A172 (cell line): ENCODE measurements around the gene ITPRIPL2. TPM values are rescaled to one million over a fixed set of nuclear protein-coding genes. Genes with fewer than 3 reads are reported as not detected.
A peak's percentile ranks its signal among the peaks of the same experiment; 100 is the strongest.

Experiments used
- DNase-seq: peaks from one replicate; pipeline ENCODE4 v3.0.0-alpha.2; 2015; ENCODE audit warnings: low spot score
- total RNA-seq: library from RNA; depleted of rRNA; stranded (reverse); fragments of >200 nt; shearing (Covaris generic); gene quantifications from 2 replicates; pipeline ENCODE4 v1.2.3, GENCODE V29; 2014

Gene ITPRIPL2
- total RNA-seq, 1 experiment from 2014 or later: 30.8 TPM

DNA sequence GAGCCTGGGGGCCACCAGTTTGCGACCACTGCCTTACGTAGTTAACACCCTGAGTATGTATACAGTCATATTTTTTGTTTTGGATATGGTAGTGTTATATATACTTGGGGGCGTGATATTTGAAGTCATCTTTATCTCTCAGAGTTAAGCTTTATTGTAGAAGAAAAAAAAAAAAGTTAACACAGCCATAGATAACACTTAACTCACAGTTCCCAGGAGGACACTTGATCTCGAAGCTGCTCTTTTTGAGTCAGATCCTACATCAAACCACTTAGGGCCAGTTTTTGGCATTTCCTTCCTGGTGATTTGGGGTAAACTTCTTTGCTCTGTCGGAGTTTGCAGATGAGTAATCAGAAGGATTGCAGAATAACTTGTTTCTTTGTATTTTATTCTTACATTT is 5.8 kb downstream of the ITPRIPL2 start:
- DNase-seq: peak; percentile 71

DNA sequence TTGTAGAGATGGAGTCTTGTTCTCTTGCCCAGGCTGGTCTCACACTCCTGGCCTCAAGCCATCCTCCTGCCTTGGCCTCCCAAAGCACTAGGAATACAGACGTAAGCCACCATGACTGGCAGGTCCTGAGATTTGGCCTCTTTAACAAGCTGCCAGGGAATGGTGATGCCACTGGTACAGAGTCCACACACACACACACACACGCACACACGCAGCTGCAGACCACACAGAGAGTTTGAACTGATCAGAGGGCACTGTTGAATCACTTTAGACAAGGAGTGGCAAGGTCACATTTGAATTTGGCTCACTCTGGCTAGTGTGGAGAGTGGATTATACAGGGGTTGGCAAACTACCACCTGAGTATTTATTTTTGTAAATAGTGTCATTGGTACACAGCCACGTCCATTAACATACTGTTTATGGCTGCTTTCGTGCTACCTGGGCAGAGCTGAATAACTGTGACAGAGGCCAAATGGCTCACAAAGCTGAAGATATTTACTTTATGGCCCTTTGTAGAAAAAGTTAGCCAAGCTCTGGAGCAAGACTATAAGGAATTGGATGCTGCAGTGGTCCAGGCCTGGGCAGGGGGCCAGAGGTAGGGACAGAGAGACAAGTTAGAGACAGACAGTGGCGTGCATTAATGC is 9.9 kb downstream of the ITPRIPL2 start:
- peak; percentile 19 for DNase-seq

DNA sequence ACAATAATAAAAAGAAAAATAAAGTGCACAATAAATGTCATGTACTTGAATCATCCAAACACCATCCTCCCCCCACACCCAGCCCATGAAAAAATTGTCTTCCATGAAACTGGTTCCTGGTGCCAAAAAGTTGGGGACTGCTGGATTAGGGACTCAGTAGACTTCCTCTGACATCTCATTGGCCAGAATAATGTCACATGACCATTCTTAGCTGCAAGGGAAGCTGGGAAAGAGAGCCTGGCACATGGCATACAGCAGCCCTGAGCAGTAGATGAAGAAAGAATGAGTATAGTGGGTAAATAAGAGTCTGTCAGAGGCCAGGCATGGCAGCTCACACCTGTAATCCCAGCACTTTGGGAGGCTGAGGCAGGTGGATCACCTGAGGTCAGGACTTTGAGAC is 12.5 kb downstream of the ITPRIPL2 start:
- no peak for DNase-seq

DNA sequence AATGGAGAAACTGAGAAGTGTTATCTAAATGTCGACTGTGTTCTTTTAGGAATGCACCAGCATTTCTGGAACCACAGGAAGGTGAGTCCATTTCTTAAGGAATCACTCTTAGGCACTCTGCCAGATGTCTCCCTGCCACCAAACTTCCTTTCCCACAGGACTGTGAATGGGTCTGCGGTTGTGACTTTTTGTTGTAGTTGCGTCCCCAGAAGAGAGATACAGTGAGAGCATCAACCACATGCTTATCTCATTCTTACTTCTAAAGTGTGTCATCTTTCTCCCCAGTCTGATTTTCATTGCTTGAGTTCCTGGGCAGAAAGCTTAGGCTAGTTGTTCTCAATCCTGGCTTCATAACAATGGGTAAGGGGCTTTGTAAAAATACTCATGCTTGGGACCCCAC is 13.4 kb downstream of the ITPRIPL2 start:
- no peak for DNase-seq

DNA sequence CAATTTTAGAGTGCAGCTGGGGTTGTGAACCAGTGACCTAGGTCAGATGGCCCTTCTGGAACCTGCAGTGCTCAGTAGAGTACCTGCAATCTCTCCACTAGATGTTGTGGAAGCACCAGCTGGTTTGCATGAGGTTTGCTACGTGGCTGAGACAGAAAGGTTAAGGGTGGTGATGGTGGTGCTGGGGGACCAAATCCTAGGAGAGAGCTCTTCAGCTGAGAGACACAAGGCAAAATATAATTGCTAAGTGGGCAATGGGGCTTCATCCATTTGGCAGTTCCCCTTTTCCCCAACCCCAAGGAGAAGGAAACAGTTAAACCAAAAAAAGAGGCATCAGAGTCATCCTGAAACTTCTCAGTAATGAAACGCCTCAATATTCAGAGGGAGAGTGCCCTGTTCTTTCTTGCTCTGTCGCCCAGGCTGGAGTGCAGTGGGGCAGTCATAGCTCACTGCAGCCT is 13.9 kb downstream of the ITPRIPL2 start:
- DNase-seq: no peak

DNA sequence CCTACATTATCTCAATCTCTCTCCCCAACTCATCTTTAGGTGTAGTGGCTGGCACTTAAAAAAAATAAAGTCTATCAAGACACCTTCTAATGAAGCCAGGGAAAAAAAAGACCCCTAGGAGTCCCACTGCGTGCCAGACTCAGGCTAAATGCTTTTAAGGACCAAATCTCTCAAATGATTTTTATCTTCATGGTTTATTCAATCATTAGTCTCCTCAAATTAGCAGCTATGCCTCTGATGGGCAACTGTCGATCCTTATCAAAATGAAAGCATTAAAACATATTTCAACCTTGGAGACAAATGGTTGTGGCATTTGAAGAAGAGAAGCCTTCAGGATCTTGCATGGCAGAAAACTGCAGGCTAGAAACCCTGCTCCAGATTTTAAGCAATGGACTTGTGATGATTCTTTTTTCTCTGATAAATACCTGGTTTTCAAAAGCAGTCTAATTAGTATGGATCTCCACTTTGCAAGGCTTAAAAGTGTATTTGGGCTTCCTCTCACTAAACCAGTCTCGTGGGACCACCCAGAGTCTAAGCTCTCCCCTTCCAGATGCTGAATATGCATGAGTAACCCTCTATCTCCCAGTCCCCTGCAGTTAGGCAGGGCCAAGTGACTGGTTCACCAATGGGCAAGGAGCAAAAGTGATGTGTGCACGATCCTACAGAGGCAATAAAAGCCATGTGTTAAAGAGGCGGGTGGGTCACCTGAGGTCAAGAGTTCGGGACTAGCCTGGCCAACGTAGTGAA is 14.9 kb downstream of the ITPRIPL2 start:
- DNase-seq: no peak

DNA sequence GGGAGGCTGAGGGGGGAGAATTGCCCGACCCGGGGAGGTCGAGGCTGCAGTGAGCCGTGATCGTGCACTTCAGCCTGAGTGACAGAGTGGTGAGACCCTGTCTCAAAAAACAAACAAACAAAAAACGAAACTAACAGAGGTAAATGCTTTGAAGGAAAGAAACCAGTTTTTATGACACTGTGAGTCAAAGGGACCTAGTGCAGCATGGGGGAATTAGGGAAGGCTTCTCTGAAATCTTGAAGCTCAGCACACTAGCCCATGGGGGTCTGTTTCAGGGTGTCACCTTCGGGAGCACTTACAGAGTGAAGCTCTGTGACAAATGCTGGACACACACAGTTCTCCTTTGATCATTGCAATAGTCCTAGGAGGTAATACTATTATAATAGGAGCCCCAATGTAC is 16.6 kb downstream of the ITPRIPL2 start:
- DNase-seq: no peak

DNA sequence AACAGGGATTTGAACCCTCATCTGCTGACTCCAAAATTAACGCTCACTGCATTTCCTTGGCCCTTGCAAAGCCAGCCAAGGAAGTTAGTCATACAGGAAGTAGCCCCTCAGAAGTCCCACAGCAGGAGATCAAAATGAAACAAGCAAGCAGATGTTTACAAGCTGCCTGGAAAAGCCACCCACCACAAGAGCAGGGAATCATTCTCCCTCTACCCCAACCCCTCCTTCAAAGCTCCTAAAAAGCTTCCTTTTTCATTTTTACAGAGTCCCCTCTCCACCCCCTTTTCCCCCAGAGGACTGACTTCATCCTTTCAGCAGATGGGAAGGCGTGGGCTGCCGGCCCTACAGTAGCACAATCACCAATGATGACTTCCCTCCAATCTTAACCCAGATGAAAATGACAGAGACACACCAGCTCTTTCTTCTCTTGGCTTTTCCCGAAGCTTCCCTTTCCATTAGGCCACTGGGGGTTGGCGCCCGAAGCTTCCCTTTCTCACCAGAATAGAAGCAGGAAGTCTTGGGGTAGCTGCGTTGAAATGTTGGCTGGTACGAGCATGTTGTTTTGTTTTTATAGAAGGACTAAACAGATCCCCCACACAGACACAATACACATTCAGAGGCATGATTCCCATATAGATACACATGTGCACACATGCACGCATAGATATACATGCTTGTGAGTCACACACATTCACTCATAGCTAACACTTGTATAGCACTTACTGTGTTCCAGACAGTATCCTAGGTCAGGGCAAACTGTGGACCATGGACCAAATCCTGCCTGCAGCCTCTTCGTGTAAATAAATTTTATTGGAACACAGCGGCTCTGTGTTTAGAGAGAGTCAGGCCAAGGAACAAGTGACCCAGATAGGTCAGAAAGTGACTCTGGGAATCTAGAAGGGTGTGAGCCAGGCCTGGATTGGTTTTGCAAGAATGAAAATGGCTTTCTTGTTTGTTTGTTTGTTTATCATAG is 17.4 kb downstream of the ITPRIPL2 start:
- peak; percentile 88 for DNase-seq

DNA sequence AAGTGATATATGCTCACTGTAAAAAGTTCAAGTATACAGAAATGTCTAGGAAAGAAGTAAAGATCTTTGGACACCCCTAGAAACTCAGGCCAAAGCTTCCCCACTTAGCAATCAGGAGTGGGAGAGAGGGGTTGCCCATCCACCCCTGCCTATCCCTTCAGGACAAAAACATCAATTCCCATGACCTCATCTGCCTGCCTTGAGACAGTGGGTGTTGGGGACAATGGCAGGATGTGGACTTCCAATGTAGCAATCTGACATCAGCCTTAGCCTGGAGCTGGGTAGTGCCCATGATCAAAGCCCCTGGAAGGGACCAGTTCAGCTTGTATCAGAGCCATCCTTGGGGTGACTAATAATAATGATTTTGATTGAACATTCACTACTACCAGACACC is 18.1 kb downstream of the ITPRIPL2 start:
- DNase-seq: peak; percentile 42

DNA sequence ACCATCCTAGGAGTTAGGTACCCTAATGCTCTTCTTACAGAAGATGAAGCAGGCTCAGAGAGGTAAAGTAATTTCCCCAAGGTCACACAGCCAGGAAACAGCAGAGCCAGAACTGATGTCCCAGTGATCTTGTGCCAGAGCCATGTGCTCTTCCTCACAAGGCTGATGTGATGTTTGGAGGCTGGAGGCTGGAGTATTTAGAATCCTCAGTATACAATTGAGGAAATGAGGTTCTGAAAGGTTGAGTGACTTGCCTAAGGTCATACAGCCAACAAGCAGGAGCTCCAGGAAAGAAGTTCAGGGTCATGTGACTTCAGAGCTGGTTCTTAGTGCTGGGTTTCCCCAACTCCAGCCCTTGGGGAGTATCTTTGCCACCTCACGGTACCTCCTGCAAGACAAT is 18.5 kb downstream of the ITPRIPL2 start:
- no peak for DNase-seq

DNA sequence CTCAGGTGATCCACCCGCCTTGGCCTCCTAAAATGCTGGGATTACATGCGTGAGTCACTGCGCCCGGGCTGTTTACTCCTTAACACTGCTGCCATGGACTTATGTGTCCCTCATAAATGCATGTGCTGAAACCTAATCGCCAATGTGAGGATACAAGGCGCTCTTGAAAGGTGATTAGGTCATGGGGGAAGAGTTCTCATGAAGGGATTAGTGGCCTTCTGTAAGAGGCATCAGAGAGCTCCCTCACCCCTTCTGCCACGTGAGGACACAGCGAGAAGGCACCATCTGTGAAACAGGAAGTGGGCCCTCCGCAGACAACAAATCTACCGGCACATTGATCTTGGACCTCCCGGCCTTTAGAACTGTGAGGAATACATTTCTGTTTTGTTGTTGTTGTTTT is 19.1 kb downstream of the ITPRIPL2 start:
- no peak for DNase-seq

DNA sequence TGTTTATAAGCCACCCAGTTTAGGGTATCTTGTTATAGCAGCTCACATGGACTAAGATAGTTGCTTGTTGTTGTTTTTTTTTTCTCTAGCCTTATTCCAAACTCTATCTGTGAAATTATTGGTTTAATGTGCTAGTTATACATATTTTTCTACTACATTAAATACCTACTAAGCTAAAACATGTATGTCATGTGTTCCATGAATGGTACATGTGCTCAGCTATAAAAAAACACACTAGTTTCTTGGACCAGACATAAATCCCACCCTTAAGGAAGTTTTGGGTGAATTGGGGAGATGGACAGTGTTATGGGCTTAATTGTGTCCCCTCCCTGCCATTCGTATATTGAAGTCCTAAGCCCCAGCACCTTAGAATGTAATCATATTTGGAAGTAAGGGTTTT is 19.8 kb downstream of the ITPRIPL2 start:
- DNase-seq: no peak

DNA sequence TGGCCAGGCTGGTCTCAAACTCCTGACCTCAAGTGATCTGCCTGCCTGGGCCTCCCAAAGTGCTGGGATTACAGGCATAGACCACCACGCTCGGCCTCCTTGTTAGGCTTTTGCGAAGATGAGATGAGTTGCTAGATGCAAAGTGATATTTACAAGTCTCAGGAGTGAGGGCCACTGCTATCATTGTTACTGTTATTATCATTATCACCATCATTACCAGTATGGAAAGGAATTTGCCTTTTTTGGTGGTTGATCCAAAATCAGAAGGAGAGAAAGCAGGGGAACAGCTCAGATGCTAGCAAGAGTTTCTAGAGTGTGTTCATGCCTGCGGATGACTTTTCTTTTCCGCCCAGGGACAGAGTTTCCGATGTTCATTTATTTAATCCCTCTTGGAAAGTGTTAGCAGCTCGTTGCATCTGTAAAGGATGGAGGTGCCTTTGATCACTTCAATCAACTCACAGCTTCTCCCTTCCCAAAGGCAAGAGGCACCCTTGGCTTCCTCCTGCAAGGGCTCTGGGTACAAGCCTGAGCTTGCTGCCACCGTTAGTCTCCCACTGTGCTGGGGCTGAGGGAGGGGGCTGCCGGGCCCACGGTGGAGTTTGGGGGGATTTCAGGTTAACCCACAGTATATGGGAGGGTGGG is 21.6 kb downstream of the ITPRIPL2 start:
- DNase-seq: no peak

DNA sequence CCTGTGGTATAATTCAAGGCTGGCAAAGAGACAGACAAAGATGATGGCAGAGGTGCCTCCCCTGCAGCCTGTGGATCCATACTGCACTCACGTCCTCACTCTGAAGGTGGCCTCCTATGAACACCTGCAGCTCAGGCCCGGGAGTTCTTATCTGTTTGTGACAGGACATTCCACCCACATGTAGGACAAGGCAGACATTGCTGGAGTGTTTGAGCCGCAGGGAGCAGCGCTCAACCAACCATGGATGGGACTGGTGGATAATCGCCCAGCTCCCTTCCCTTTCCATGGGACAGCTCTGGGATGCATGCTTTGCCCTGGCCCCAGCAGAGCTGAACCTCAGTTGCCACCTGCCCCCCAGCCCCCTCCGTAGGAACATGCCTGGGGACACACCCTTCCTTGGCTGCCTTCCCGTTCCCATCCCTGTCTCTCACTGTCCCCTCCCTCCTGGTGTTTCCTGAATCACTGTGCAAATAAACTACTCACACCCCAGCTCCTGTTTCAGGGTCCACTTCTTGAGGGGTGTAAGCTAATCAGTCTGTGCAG is 22.2 kb downstream of the ITPRIPL2 start:
- DNase-seq: peak; percentile 82

DNA sequence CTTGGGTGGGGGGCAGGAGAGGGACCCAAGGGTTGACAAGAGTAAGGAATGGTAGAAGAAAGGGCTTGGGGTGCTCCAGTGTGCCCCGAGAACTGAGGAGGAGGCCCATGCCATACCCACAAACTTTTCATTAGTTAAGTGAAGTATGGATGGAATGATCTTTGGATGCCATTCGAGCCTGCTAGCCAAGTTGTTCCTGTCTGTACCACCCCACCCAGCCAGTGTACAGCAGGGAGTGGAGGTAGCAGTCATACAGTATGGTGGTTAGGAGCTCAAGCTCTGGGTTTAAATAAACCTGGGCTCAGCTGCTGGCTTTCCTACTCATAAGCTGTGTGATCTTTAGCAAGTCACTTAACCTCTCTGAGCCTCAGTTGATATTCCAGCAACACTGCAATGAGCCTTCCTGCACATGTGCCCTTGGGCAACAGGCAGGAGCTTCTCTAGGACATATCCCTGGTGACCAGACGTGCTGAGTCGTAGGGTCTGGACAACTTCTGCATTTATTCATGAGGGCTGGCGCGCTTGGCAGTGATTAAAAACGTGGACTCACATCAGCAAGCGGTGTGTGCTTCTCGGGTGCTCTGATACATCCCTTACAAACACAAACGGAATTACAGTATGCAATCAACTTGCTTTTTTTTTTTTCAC is 22.9 kb downstream of the ITPRIPL2 start:
- no peak for DNase-seq

DNA sequence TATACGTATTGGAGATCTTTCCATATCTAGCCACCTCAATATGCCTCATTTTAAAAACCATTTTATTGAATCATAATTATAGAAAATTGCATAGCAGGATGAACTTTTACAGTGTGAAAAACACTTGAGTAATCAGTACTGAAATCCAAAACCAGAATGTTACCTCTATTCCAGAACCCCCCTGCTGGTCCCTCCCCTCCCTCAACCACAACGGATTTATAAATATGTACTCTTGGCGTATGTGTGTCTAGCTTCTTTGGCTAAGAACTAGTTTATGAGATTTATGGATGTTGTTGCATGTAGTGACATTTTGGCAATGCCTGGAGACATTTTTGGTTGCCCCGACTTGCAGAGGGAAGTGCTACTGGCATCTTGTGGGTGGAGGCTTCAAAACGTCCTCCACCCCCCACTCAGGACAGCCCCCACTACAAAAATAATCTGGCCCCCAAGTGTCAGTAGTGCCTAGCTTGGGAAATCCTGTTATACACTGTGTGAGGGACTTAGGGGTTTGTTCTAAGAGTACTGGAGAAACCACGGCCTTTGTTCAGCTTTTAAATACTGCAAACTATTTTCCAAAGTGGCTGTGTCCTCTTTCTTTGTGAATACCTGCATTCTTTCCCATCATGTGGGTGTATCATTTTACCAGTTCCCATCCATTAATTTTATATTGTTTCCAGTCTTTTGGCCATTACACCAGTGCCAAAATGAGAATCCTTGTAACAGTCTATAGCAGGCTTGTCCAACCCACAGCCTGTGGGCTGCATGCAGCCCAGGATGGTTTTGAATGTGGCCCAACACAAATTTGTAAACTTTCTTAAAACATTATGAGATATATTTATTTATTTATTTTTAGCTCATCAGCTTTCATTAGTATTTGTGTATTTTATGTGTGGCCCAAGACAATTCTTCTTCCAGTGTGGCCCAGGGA is 23.7 kb downstream of the ITPRIPL2 start:
- no peak for DNase-seq

DNA sequence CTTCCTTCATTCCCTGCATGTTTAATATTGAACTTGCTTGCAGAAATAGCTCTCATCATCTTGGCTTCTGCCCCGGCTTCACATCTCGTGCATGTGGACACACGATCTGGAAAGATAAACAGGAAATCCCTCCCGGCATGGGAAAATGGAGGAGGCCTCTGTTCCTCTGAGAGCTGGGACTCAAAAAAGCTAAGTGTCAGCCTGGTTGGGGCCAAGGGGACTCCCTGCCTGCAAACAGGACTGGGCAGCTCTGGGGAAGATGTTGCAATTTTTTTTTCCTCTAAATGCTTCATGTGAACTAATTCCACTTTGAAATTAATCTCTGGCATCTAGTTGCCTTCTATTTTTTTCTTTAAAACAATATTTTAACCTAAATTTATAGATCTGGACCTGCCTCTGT is 24.8 kb downstream of the ITPRIPL2 start:
- DNase-seq: peak; percentile 63

DNA sequence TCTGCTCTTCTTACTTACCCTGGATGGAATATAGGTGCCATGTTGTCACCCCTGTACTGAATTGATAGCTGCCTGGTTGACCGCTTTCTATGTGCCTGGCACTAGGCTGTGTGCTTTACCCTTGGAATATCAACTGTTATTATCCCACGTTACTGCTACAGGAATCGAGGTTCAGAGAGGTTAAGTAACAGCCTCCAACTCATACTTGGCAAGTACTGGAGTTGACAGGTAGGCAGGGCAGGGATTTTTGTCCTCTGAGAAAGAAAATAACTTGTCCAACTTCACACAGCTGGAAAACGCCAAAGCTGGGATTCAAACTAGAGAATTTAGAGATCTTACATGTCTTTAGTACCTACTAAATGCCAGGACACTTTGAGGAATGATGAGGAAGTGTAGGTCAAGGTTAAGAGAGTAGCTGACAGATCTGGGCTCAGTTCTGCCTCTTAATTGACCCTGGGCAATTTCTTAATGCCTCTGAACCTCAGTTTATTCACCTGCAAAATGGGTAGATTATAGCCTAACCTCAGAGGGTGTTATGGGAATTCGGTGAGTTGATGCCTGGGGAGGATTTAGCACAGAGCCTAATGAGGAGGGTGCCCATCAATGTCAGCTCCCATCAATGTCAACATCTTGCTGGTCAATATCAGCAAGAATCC is 25.8 kb downstream of the ITPRIPL2 start:
- DNase-seq: no peak

DNA sequence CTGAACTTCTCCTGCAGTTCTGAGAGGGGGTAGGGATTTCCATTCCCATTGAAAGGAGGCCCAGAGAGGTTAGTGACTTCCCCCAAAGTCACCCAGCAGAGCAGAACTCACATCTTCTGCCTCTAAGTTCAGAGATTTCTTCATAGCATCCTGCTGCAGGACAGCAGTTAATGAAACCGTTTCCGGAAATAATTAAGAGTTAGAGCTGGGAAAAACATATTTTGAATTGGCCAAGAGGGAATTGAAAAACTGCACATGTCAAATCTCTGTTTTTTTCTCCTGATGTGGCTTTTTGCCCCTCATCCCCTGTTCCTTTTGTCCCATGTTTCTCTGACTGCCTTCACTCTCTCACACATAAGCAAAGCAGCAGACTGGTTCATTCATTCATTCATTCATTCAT is 26.6 kb downstream of the ITPRIPL2 start:
- DNase-seq: no peak
